Measurements from ENCODE around the gene UBXN4.

UBXN4 gene

GRCh38 chr2:135741043-135741394 is 636 bp upstream of the UBXN4 start:
- TF ChIP-seq CTCF (IDR thresholded peaks at IDR 0.05) = no peak
- DNase-seq (ENCODE audit: low spot score) = no peak
- H3K4me3 ChIP-seq = peak overlapping the region; percentile 96
- peak overlapping the region; percentile 99 to 100 for H3K27ac ChIP-seq

GRCh38 chr2:135742325-135742757 is 686 bp downstream of the UBXN4 start:
- no peak for TF ChIP-seq CTCF (IDR thresholded peaks at IDR 0.05)
- Histone ChIP-seq H3K4me3 (peak overlapping the region; percentile 96), H3K27ac (peak overlapping the region; percentile 99 to 100)
- DNase-seq (ENCODE audit: low spot score) = peak; percentile 74

GRCh38 chr2:135743860-135744259 is 2.2 kb downstream of the UBXN4 start:
- peak overlapping the region; percentile 1 for H3K4me3 ChIP-seq
- no peak for TF ChIP-seq CTCF (IDR thresholded peaks at IDR 0.05)
- no peak for DNase-seq (ENCODE audit: low spot score)

GRCh38 chr2:135744760-135745314 is 3.2 kb downstream of the UBXN4 start:
- no peak for TF ChIP-seq CTCF (IDR thresholded peaks at IDR 0.05)
- no peak for DNase-seq (ENCODE audit: low spot score)
- Histone ChIP-seq H3K27ac (no peak overlapping the region), H3K4me3 (no peak overlapping the region)

More at GRCh38 chr2:135743860-135744259, 2.2 kb downstream of the UBXN4 start:
- H3K27ac ChIP-seq = no peak overlapping the region

GRCh38 chr2:135745545-135745944 is 3.9 kb downstream of the UBXN4 start:
- no peak for DNase-seq (ENCODE audit: low spot score)
- H3K4me3 ChIP-seq = no peak overlapping the region
- no peak overlapping the region for H3K27ac ChIP-seq
- no peak for TF ChIP-seq CTCF (IDR thresholded peaks at IDR 0.05)

GRCh38 chr2:135755573-135755972 is 13.9 kb downstream of the UBXN4 start:
- H3K4me3 ChIP-seq = no peak overlapping the region
- TF ChIP-seq CTCF (IDR thresholded peaks at IDR 0.05) = no peak
- no peak for DNase-seq (ENCODE audit: low spot score)
- H3K27ac ChIP-seq = no peak overlapping the region

- no peak for DNase-seq (ENCODE audit: low spot score)
- TF ChIP-seq CTCF (IDR thresholded peaks at IDR 0.05) = no peak
- Histone ChIP-seq H3K27ac (no peak overlapping the region), H3K4me3 (no peak overlapping the region)
Measured at GRCh38 chr2:135756692-135757091, 15.0 kb downstream of the UBXN4 start.

All from coronary artery (tissue), 2 donors.